NCI-H524 (cell line): ENCODE data around the gene HSD17B8.

ENCODE experiments used
- DNase-seq, 2 experiments: peaks; one replicate each; lab custom pipeline; 2025; lab: John Stamatoyannopoulos, UW

The HSD17B8 gene

GRCh38 chr6:33241968-33242367 is 37.5 kb downstream of the HSD17B8 start:
- no peak for DNase-seq

- no peak for DNase-seq
These were observed 39.0 kb downstream of the HSD17B8 start for GRCh38 chr6:33243476-33243875.

GRCh38 chr6:33247977-33248642 is 43.7 kb downstream of the HSD17B8 start:
- DNase-seq: peak; percentile 78 to 89

GRCh38 chr6:33248643-33248931 is 44.1 kb downstream of the HSD17B8 start:
- peak; percentile 71 to 73 for DNase-seq

DNA sequence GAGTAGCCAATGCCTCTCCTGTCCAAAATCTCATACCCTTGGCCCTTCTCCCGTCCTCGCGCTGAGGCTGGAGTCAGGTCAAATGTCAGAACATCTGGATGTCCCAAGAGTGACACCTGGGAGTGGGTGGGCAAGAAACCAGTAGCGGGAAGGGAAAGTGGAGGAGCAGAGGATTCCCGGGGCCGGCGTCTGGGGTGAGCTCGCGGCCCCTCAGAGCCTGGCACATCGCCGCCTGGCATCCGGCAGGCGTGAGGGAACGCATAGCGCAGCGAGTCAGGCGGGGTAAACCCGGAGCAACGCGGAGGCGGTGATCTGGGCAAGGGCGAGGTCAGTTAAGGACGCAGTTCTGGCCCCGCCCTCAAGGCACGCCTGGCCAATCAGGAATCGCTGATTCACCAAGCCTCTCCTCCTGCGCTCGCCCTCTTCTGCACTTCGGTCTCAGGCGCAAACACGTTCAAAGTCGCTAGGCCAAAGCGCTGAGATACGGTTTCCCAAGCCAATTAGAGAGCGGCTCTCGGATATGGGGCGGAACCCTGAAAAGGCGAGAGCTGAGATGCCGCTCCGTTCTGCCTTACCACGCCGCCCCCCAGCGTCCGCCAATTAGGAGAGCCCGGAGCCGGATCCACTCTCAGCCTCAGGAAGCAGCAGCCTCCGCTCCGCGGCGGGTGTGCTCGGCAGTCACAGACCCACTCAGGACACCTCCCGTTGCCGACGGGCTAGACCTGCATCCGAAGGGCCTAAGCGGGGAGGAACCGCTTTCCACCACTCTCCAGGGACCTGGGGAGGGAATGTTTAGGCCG is 44.7 kb downstream of the HSD17B8 start:
- peak; percentile 99 for DNase-seq

- DNase-seq: peak; percentile 38 to 78
These were observed 45.5 kb downstream of the HSD17B8 start for GRCh38 chr6:33249732-33250630.

DNA sequence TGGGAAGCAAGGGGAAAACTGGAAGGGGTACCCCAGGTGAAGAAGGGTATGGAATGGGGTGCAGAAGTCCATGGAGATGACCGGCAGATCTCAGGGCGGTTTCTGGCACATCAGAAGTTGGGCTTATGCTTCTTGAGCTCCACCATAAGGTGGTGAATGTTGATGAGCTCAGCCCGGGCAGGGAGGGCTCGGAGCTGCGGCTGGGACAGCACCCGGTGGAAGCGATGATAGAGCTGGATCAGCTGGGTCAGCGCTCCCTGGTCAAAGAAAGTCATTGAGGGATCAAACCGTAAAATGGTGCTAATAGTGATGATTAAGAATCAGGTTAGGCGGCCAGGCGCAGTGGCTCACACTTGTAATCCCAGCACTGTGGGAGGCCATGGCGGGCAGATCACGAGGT is 46.3 kb downstream of the HSD17B8 start:
- DNase-seq: no peak

- no peak for DNase-seq
These were observed 47.0 kb downstream of the HSD17B8 start for GRCh38 chr6:33251395-33252012.

GRCh38 chr6:33252759-33253158 is 48.3 kb downstream of the HSD17B8 start:
- DNase-seq: no peak

DNA sequence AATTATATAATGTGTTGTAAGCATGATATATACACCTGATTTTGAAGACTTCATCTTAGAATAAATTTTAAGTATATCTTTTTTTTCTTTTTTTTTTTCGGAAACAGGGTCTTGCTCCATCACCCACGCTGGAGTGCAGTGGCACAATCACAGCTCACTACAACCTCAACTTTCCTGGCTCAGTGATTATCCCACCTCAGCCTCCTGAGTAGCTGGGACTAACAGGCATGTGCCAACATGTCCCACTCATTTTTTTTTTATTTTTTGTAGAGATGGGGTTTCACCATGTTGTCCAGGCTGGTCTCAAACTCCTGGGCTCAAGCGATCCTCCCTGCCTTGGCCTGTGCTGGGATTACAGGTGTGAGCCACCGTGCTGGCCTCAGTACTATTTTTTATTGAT is 50.1 kb downstream of the HSD17B8 start:
- no peak for DNase-seq
